Measurements from ENCODE around the gene VASH2. TPM values are rescaled to one million over a fixed set of nuclear protein-coding genes. Genes with fewer than 3 reads are reported as not detected.
A peak's percentile ranks its signal among the peaks of the same experiment; 100 is the strongest.

The VASH2 gene
- total and polyA plus RNA-seq, 2 experiments from 2014 or later = 0.06 TPM; not detected in 1

GRCh38 chr1:212914789-212915188 lies 35.6 kb upstream of the VASH2 start:
- 61 to 65% methylated on average over 3 of the region's 3 CpGs for WGBS, 2 experiments (ENCODE audit: low coverage in 1 of 2, low lambda C conversion rate in 2 of 2, missing lambda C conversion rate in 2 of 2)
- Histone ChIP-seq H3K9me3 (ENCODE audit: low read depth) (no peaks in the 10 kb centered on the region), H3K4me1 (ENCODE audit: insufficient read depth) (no peaks in the 10 kb centered on the region), H3K4me2 (ENCODE audit: unreplicated experiment) (no peak overlapping the region), H3K36me3 (ENCODE audit: low read depth) (no peaks in the 10 kb centered on the region), H3K27me3 (replicated peaks; ENCODE audit: insufficient read depth) (peaks cover 8% of the 10 kb centered on the region), H4K20me1 (ENCODE audit: insufficient read depth) (no peaks in the 10 kb centered on the region), H3K27ac (no peak overlapping the region), H3K9me2 (ENCODE audit: insufficient read depth) (no peaks in the 10 kb centered on the region), H3K4me3 (no peak overlapping the region), H2AFZ (no peak overlapping the region), H3K79me2 (ENCODE audit: insufficient read depth) (no peaks in the 10 kb centered on the region), H3F3A (ENCODE audit: insufficient read depth) (no peaks in the 10 kb centered on the region), H3K9ac (no peak overlapping the region)
- in situ Hi-C loops (cut with MboI) = no loop called here
- no peak for DNase-seq
- TF ChIP-seq EZH2phosphoT487 (IDR thresholded peaks at IDR 0.05; ENCODE audit: insufficient read depth, low read depth) = no peak
- TF ChIP-seq EZH2 (IDR thresholded peaks at IDR 0.05; ENCODE audit: insufficient read depth, poor library complexity, severe bottlenecking) = no peak

GRCh38 chr1:212915245-212916091 lies 34.9 kb upstream of the VASH2 start:
- H4K20me1 ChIP-seq (ENCODE audit: insufficient read depth) = no peaks in the 10 kb centered on the region
- peak; percentile 10 for DNase-seq
- no peaks in the 10 kb centered on the region for H3F3A ChIP-seq (ENCODE audit: insufficient read depth)
- H3K9ac ChIP-seq = no peak overlapping the region
- TF ChIP-seq EZH2phosphoT487 (IDR thresholded peaks at IDR 0.05; ENCODE audit: insufficient read depth, low read depth) (no peak), EZH2 (IDR thresholded peaks at IDR 0.05; ENCODE audit: insufficient read depth, poor library complexity, severe bottlenecking) (no peak)
- no peak overlapping the region for H3K4me3 ChIP-seq
- no peaks in the 10 kb centered on the region for H3K9me3 ChIP-seq (ENCODE audit: low read depth)
- no peak overlapping the region for H3K27ac ChIP-seq
- no peaks in the 10 kb centered on the region for H3K36me3 ChIP-seq (ENCODE audit: low read depth)
- H2AFZ ChIP-seq = no peak overlapping the region
- no peaks in the 10 kb centered on the region for H3K79me2 ChIP-seq (ENCODE audit: insufficient read depth)
- peaks cover 9% of the 10 kb centered on the region for H3K27me3 ChIP-seq (replicated peaks; ENCODE audit: insufficient read depth)
- no peaks in the 10 kb centered on the region for H3K4me1 ChIP-seq (ENCODE audit: insufficient read depth)
- no peaks in the 10 kb centered on the region for H3K9me2 ChIP-seq (ENCODE audit: insufficient read depth)
- no peak overlapping the region for H3K4me2 ChIP-seq (ENCODE audit: unreplicated experiment)
- 68 to 70% methylated on average over 13 of the region's 13 CpGs for WGBS, 2 experiments (ENCODE audit: low coverage in 1 of 2, low lambda C conversion rate in 2 of 2, missing lambda C conversion rate in 2 of 2)
- in situ Hi-C loops (cut with MboI) = no loop called here

GRCh38 chr1:212916481-212917133 lies 33.7 kb upstream of the VASH2 start:
- Histone ChIP-seq H3K36me3 (ENCODE audit: low read depth) (no peaks in the 10 kb centered on the region), H3K9ac (no peak overlapping the region), H3K79me2 (ENCODE audit: insufficient read depth) (no peaks in the 10 kb centered on the region), H3K27ac (no peak overlapping the region), H3K9me2 (ENCODE audit: insufficient read depth) (no peaks in the 10 kb centered on the region), H3K4me3 (peak overlapping the region; percentile 32; the same call in 1 of the 2 replicates), H3F3A (ENCODE audit: insufficient read depth) (no peaks in the 10 kb centered on the region), H3K27me3 (replicated peaks; ENCODE audit: insufficient read depth) (peaks cover 21% of the 10 kb centered on the region), H3K4me2 (ENCODE audit: unreplicated experiment) (peak overlapping the region; percentile 24), H4K20me1 (ENCODE audit: insufficient read depth) (no peaks in the 10 kb centered on the region), H3K9me3 (ENCODE audit: low read depth) (no peaks in the 10 kb centered on the region), H2AFZ (peak overlapping the region; percentile 71), H3K4me1 (ENCODE audit: insufficient read depth) (no peaks in the 10 kb centered on the region)
- DNase-seq = peak; percentile 38
- 11 to 12% methylated on average over 22 to 23 of the region's 23 CpGs for WGBS, 2 experiments (ENCODE audit: low coverage in 1 of 2, low lambda C conversion rate in 2 of 2, missing lambda C conversion rate in 2 of 2)
- in situ Hi-C loops (cut with MboI) = no loop called here
- TF ChIP-seq EZH2 (IDR thresholded peaks at IDR 0.05; ENCODE audit: insufficient read depth, poor library complexity, severe bottlenecking) (no peak), EZH2phosphoT487 (IDR thresholded peaks at IDR 0.05; ENCODE audit: insufficient read depth, low read depth) (no peak)

GRCh38 chr1:212917134-212917485 lies 33.2 kb upstream of the VASH2 start:
- no peaks in the 10 kb centered on the region for H3K9me3 ChIP-seq (ENCODE audit: low read depth)
- TF ChIP-seq EZH2phosphoT487 (IDR thresholded peaks at IDR 0.05; ENCODE audit: insufficient read depth, low read depth) (no peak), EZH2 (IDR thresholded peaks at IDR 0.05; ENCODE audit: insufficient read depth, poor library complexity, severe bottlenecking) (no peak)
- H3K36me3 ChIP-seq (ENCODE audit: low read depth) = no peaks in the 10 kb centered on the region
- H3K4me2 ChIP-seq (ENCODE audit: unreplicated experiment) = peak overlapping the region; percentile 24
- no peak for DNase-seq
- H3F3A ChIP-seq (ENCODE audit: insufficient read depth) = no peaks in the 10 kb centered on the region
- in situ Hi-C loops (cut with MboI) = no loop called here
- no peaks in the 10 kb centered on the region for H4K20me1 ChIP-seq (ENCODE audit: insufficient read depth)
- H3K4me3 ChIP-seq = no peak overlapping the region
- H2AFZ ChIP-seq = peak overlapping the region; percentile 71; the same call in 1 of the 2 replicates
- H3K9me2 ChIP-seq (ENCODE audit: insufficient read depth) = no peaks in the 10 kb centered on the region
- no peaks in the 10 kb centered on the region for H3K79me2 ChIP-seq (ENCODE audit: insufficient read depth)
- H3K4me1 ChIP-seq (ENCODE audit: insufficient read depth) = no peaks in the 10 kb centered on the region
- peaks cover 22% of the 10 kb centered on the region for H3K27me3 ChIP-seq (replicated peaks; ENCODE audit: insufficient read depth)
- no peak overlapping the region for H3K27ac ChIP-seq
- WGBS, 2 experiments (ENCODE audit: low coverage in 1 of 2, low lambda C conversion rate in 2 of 2, missing lambda C conversion rate in 2 of 2) = 92% methylated on average over 9 of the region's 9 CpGs
- no peak overlapping the region for H3K9ac ChIP-seq

Data from GM23248 (cell line).